Stimulated activated CD4-positive, alpha-beta T cell treated with anti-CD3 and anti-CD28 coated beads, Interleukin-2, amount 100 ng/mL, for 48 hours (primary cell): Measurements from ENCODE around the gene TMEM87B.

Experiments
- DNase-seq, 2 donors: peaks; one replicate each; pipeline ENCODE4 v3.0.0-alpha.2; 2020

The TMEM87B gene

GRCh38 chr2:112152476-112153178 lies 97.6 kb downstream of the TMEM87B start:
- no peak for DNase-seq

- DNase-seq = no peak
Measured at GRCh38 chr2:112153179-112153490, 98.1 kb downstream of the TMEM87B start.

- no peak for DNase-seq
Measured at GRCh38 chr2:112153501-112153900, 98.4 kb downstream of the TMEM87B start.

- peak in 1 of 2 donors; percentile 21 for DNase-seq
Measured at GRCh38 chr2:112154246-112155117, 99.4 kb downstream of the TMEM87B start.

GRCh38 chr2:112155331-112156151 lies 100.5 kb downstream of the TMEM87B start:
- peak in 1 of 2 donors; percentile 31 for DNase-seq

- DNase-seq = peak in 1 of 2 donors; percentile 50
Measured at GRCh38 chr2:112156152-112156986, 101.3 kb downstream of the TMEM87B start.

GRCh38 chr2:112157472-112157871 lies 102.4 kb downstream of the TMEM87B start:
- DNase-seq = no peak

GRCh38 chr2:112159454-112159921 lies 104.4 kb downstream of the TMEM87B start:
- DNase-seq = no peak

- no peak for DNase-seq
Measured at GRCh38 chr2:112160283-112161250, 105.5 kb downstream of the TMEM87B start.

GRCh38 chr2:112161431-112162145 lies 106.5 kb downstream of the TMEM87B start:
- DNase-seq = no peak

GRCh38 chr2:112162341-112162740 lies 107.3 kb downstream of the TMEM87B start:
- no peak for DNase-seq

- DNase-seq = no peak
Measured at GRCh38 chr2:112162956-112163355, 107.9 kb downstream of the TMEM87B start.

GRCh38 chr2:112163541-112163981 lies 108.5 kb downstream of the TMEM87B start:
- DNase-seq = no peak

GRCh38 chr2:112164876-112165275 lies 109.8 kb downstream of the TMEM87B start:
- no peak for DNase-seq

GRCh38 chr2:112165296-112165695 lies 110.2 kb downstream of the TMEM87B start:
- DNase-seq = no peak

GRCh38 chr2:112166806-112167499 lies 111.9 kb downstream of the TMEM87B start:
- no peak for DNase-seq

- no peak for DNase-seq
Measured at GRCh38 chr2:112168422-112169124, 113.5 kb downstream of the TMEM87B start.
